Activated T-helper 2 cell treated with anti-CD3 and anti-CD28 coated beads, Interferon-gamma antibody, Interleukin-2, Interleukin-4, amounts not matched to agents 10 μg/mL and 5 μg/mL and 100 μg/mL, durations not matched to agents 14 hours and 24 hours and 36 hours (primary cell): ENCODE measurements around the gene BRAP. TPM values are rescaled to one million over a fixed set of nuclear protein-coding genes. Genes with fewer than 3 reads are reported as not detected.
"Not testable (repeated sequence)": the region's sequence is repeated elsewhere in the genome, so short reads cannot be mapped to it uniquely, and the experiment has no call there.

Experiments
- DNase-seq: peaks from one replicate; pipeline ENCODE4 v3.0.0; 2021; ENCODE audit warnings: low spot score
- H3K27ac Mint-ChIP-seq: one replicate; pipeline ENCODE4 v1.8.0; 2021; ENCODE audit warnings: mixed read lengths
- H3K27me3 Mint-ChIP-seq: one replicate; pipeline ENCODE4 v1.8.0; 2021; ENCODE audit warnings: low read depth, mixed read lengths
- H3K36me3 Mint-ChIP-seq: one replicate; pipeline ENCODE4 v1.8.0; 2021; ENCODE audit warnings: low read depth, mixed read lengths
- H3K4me1 Mint-ChIP-seq: one replicate; pipeline ENCODE4 v1.8.0; 2021; ENCODE audit warnings: low read depth, mixed read lengths
- H3K4me3 Mint-ChIP-seq: one replicate; pipeline ENCODE4 v1.8.0; 2021; ENCODE audit warnings: low read depth, mild to moderate bottlenecking, moderate library complexity, mixed read lengths
- H3K9me3 Mint-ChIP-seq: one replicate; pipeline ENCODE4 v1.8.0; 2021; ENCODE audit warnings: mixed read lengths
- intact Hi-C: fragments of 100-400 bp; cut with micrococcal nuclease; formaldehyde crosslinking; loops from one replicate; pipeline ENCODE4 v1.15.1; 2023
- total RNA-seq: library from RNA; stranded (reverse); gene quantifications from 2 replicates; pipeline ENCODE4 v1.2.3, GENCODE V29; 2022

BRAP gene
- total RNA-seq, 1 donor from 2014 or later, result 18.5 TPM

- Mint-ChIP-seq H3K4me3 (peak overlapping the region; percentile 89), H3K27ac (peak overlapping the region; percentile 89), H3K36me3 (peaks cover 6% of the 10 kb centered on the region), H3K9me3 (no peaks in the 10 kb centered on the region), H3K4me1 (peaks cover 19% of the 10 kb centered on the region), H3K27me3 (peaks cover under 1% of the 10 kb centered on the region)
- peak; percentile 83 for DNase-seq
- intact Hi-C loops, result loop anchor here (5.0 kb wide), 3 partner anchors 52 to 192 kb away; partner anchors contain the start of genes ACAD10, BRAP and SH2B3
These were observed 86.1 kb downstream of the BRAP start for GRCh38 chr12:111599453-111600204.

GRCh38 chr12:111598637-111599452 is 86.9 kb downstream of the BRAP start, which contains the start of gene ATXN2:
ATXN2 (minus strand) TSS chr12:111599315; CDS start chr12:111599034, 281 bp downstream.
- DNase-seq, result no peak
- peaks cover 23% of the 10 kb centered on the region for H3K4me1 Mint-ChIP-seq
- H3K9me3 Mint-ChIP-seq, result no peaks in the 10 kb centered on the region
- intact Hi-C loops, result loop anchor here (5.0 kb wide), 3 partner anchors 52 to 192 kb away; partner anchors contain the start of genes ACAD10, BRAP and SH2B3
- peak within 1 kb of the TSS; percentile 89 for H3K27ac Mint-ChIP-seq
- H3K36me3 Mint-ChIP-seq, result peaks cover 6% of the 10 kb centered on the region
- H3K27me3 Mint-ChIP-seq, result no peaks in the 10 kb centered on the region
- H3K4me3 Mint-ChIP-seq, result peak within 1 kb of the TSS; percentile 89

GRCh38 chr12:111597831-111598636 is 87.7 kb downstream of the BRAP start:
- Mint-ChIP-seq H3K27me3 (no peaks in the 10 kb centered on the region), H3K27ac (peak overlapping the region; percentile 70), H3K4me1 (peaks cover 24% of the 10 kb centered on the region), H3K9me3 (no peaks in the 10 kb centered on the region), H3K36me3 (peaks cover 6% of the 10 kb centered on the region), H3K4me3 (peak overlapping the region; percentile 89)
- intact Hi-C loops, result loop anchor here (5.0 kb wide), 3 partner anchors 51 to 191 kb away; partner anchors contain the start of genes ACAD10, BRAP and SH2B3
- peak; percentile 16 for DNase-seq

GRCh38 chr12:111596985-111597830 is 88.5 kb downstream of the BRAP start:
- peak overlapping the region; percentile 59 for H3K27ac Mint-ChIP-seq
- peak; percentile 14 for DNase-seq
- H3K27me3 Mint-ChIP-seq, result no peaks in the 10 kb centered on the region
- peaks cover 24% of the 10 kb centered on the region for H3K4me1 Mint-ChIP-seq
- intact Hi-C loops, result loop anchor here (5.0 kb wide), 3 partner anchors 50 to 190 kb away; partner anchors contain the start of genes ACAD10, BRAP and SH2B3
- H3K4me3 Mint-ChIP-seq, result peak overlapping the region; percentile 89
- H3K9me3 Mint-ChIP-seq, result no peaks in the 10 kb centered on the region
- H3K36me3 Mint-ChIP-seq, result peaks cover 6% of the 10 kb centered on the region

- not testable (repeated sequence) for DNase-seq, H3K36me3 Mint-ChIP-seq, H3K27me3 Mint-ChIP-seq, H3K9me3 Mint-ChIP-seq, H3K27ac Mint-ChIP-seq, H3K4me3 Mint-ChIP-seq
- intact Hi-C loops, result loop anchor here (5.0 kb wide), 3 partner anchors 48 to 188 kb away; partner anchors contain the start of genes ACAD10, BRAP and SH2B3
- peaks cover 23% of the 10 kb centered on the region for H3K4me1 Mint-ChIP-seq
These were observed 90.4 kb downstream of the BRAP start for GRCh38 chr12:111595341-111595835.

Other genes starting within 250 kb of the BRAP start
- gene ATXN2, start 86.6 kb downstream of the BRAP start, total RNA-seq, result 51.6 and 52.6 TPM in 2 replicates
- gene ACAD10, start 97 bp upstream of the BRAP start, total RNA-seq, result 25.4 and 32.6 TPM in 2 replicates
- 0.11 and 0.34 TPM in 2 replicates for gene ALDH2, start 81.0 kb upstream of the BRAP start, total RNA-seq
- 66.4 and 68.1 TPM in 2 replicates for gene MAPKAPK5, start 156.3 kb upstream of the BRAP start, total RNA-seq